Naive B cell (primary cell): Measurements from ENCODE around the gene HS3ST3B1. TPM values are rescaled to one million over a fixed set of nuclear protein-coding genes. Genes with fewer than 3 reads are reported as not detected.

Source experiments
- ATAC-seq, 2 donors: fragments of 150-1000 bp; cut with Tn5 transposase; 2 replicates each; pipeline ENCODE4 v1.10.0; 2021; ENCODE audit warnings: low read depth in 2 of 2, mild to moderate bottlenecking in 2 of 2, moderate library complexity in 2 of 2
- DNase-seq: peaks from one replicate; pipeline ENCODE4 v3.0.0; 2022
- H3K27ac Mint-ChIP-seq, 6 donors: one replicate each; pipeline ENCODE4 v1.8.0; 2020 to 2022; ENCODE audit warnings: mild to moderate bottlenecking in 6 of 6, mixed read lengths in 6 of 6, moderate library complexity in 5 of 6, inconsistent platforms in 2 of 6
- H3K27me3 Mint-ChIP-seq, 3 donors: one replicate each; pipeline ENCODE4 v1.8.0; 2021 to 2022; ENCODE audit warnings: mixed read lengths in 3 of 3, mild to moderate bottlenecking in 1 of 3
- H3K36me3 Mint-ChIP-seq, 2 donors: one replicate each; pipeline ENCODE4 v1.8.0; 2020 to 2022; ENCODE audit warnings: mixed read lengths in 2 of 2, inconsistent platforms in 1 of 2, mild to moderate bottlenecking in 1 of 2
- H3K4me1 Mint-ChIP-seq, 3 donors: one replicate each; pipeline ENCODE4 v1.8.0; 2020 to 2022; ENCODE audit warnings: mixed read lengths in 3 of 3, inconsistent platforms in 1 of 3, mild to moderate bottlenecking in 1 of 3, moderate library complexity in 1 of 3
- H3K4me3 Mint-ChIP-seq, 8 donors: one replicate each; pipeline ENCODE4 v1.8.0; 2020 to 2022; ENCODE audit warnings: mild to moderate bottlenecking in 8 of 8, mixed read lengths in 8 of 8, moderate library complexity in 8 of 8, inconsistent platforms in 2 of 8
- H3K9me3 Mint-ChIP-seq, 7 donors: one replicate each; pipeline ENCODE4 v1.8.0; 2020 to 2022; ENCODE audit warnings: mixed read lengths in 7 of 7, mild to moderate bottlenecking in 5 of 7, inconsistent platforms in 2 of 7, moderate library complexity in 1 of 7
- polyA plus RNA-seq, 6 donors: library from polyadenylated mRNA; unstranded; fragments of 300-500 nt; fragmentation: Illumina TruSeq; gene quantifications; one replicate each; pipeline ENCODE4 v1.2.3, GENCODE V29; 2021; ENCODE audit warnings: low read depth in 6 of 6

HS3ST3B1 gene
- polyA plus RNA-seq = 1 to 10 TPM in 4 of 6 donors, under 1 TPM in 2; 0.22 to 3.1 (median 2.6) TPM

DNA sequence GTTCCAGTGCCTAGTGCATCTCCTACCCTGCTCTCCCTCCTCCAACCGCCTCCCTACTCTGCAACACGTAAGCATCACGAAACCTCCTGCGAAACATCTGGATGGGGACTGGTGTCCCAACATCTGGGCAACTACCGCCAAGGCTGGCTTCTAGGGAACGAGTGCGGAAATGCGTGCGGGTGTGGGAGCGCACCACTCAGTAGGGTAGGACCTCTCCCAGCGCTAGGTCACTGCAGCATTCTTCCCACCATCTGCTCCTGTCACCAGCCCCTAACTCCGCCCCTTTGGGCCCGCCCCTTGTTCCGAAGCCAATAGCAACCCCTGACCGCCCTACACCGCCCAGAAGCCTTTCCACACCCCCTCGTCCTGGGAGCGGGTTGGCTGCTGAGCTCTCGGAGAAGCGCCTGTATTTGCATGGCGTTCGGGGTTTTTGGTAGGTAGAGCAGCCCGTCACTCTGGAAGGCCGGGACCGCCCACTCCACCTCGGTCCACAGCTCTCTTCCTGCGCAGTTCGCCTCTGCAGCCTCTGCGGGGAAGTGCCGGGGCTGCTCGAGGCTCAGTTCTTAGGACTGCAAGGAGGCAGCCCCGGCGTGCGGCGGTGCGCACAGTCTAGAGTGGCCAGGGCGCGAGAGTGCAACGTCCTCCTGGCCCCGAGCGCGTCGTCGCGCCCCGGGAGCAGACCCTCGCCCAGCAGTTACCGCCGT lies at the start of gene HS3ST3B1:
TSS of gene HS3ST3B1 (plus strand) at position 507 of the 704 bp plus-strand sequence. CDS start 438 bp downstream, outside the sequence.
- Mint-ChIP-seq H3K9me3 (peaks cover 0 to 8% (median 4%) of the 10 kb centered on the region in 7 donors), H3K36me3 (no peaks in the 10 kb centered on the region), H3K27ac (peak within 1 kb of the TSS; percentile 95 to 99 (median 98)), H3K4me3 (peak within 1 kb of the TSS; percentile 83 to 97 (median 92)), H3K27me3 (peaks cover 45 to 64% (median 59%) of the 10 kb centered on the region in 3 donors), H3K4me1 (peaks cover 51 to 76% (median 58%) of the 10 kb centered on the region in 3 donors)
- ATAC-seq = peak; percentile 71 to 73
- peak; percentile 97 for DNase-seq

DNA sequence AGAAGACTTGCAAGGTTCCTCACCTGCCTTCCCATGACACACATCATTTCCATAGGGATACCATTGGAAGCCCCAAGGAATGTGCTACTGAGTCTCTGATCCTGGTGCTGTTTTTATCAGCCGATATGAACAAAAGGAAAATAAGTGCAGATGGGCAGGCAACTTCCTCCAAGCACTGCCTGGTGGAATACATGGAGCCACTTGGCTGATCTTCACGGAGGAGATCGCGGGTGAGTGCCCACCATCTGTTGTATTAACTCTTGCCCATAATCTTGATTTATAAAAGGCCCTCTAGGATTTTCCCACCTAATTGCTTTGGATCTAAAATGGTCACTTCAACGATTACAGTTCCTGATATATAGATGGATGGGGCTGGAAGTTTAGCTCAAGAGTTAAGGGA lies 39.5 kb upstream of the HS3ST3B1 start:
- no peak for ATAC-seq

DNA sequence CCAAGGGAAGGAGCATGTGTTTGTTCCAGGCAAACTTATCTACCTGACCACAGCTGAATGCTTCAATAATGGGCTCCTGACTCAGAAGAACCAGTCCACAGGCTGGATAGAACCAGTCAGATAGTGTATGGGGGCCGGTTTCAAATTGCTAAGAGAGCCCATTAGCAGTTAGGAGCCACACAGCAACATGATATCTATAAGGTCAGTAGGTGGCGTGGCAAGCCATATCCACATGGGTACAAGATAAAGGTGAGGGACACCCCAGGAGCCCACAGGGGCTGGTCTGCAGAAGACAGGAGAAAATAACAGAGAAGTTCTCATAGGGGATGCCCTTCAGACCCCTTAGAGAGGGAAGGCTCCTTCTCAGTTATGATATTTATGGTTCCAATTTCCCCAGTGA lies 32.6 kb upstream of the HS3ST3B1 start:
- Mint-ChIP-seq H3K27me3 (peaks cover 14 to 22% (median 21%) of the 10 kb centered on the region in 3 donors), H3K27ac (no peak overlapping the region), H3K9me3 (peaks cover 0 to 5% (median 0%) of the 10 kb centered on the region in 7 donors), H3K36me3 (peaks cover 0 to 5% of the 10 kb centered on the region in 2 donors), H3K4me3 (no peak overlapping the region), H3K4me1 (no peaks in the 10 kb centered on the region)
- ATAC-seq (peak in 1 of 2 donors; percentile 51), DNase-seq (peak; percentile 1)

More for the DNA sequence above, 39.5 kb upstream of the HS3ST3B1 start:
- Mint-ChIP-seq H3K4me3 (no peak overlapping the region), H3K9me3 (peaks cover 0 to 12% (median 5%) of the 10 kb centered on the region in 7 donors), H3K36me3 (peaks cover 0 to 8% of the 10 kb centered on the region in 2 donors), H3K4me1 (no peaks in the 10 kb centered on the region), H3K27ac (no peak overlapping the region), H3K27me3 (peaks cover 15 to 51% (median 18%) of the 10 kb centered on the region in 3 donors)
- no peak for DNase-seq

DNA sequence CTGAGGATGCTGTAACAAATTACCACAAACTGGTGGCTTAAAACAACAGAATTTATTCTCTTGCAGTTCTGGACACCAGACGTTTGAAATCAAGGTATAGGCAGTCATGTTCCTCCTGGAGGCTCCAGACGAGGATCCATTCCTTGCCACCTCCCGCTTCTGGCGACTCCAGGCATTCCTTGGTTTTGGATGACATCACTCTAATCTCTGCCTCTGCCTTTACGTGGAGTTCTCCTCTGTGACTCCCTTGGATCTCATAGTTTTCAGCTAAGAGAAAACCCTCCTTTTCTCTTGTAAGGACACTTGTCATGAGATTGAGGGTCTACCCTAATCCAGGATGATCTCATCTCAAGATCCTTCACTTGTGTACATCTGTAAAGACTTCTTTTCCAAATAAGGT lies 31.4 kb upstream of the HS3ST3B1 start:
- peaks cover 14 to 16% (median 15%) of the 10 kb centered on the region in 3 donors for H3K27me3 Mint-ChIP-seq
- H3K27ac Mint-ChIP-seq = no peak overlapping the region

DNA sequence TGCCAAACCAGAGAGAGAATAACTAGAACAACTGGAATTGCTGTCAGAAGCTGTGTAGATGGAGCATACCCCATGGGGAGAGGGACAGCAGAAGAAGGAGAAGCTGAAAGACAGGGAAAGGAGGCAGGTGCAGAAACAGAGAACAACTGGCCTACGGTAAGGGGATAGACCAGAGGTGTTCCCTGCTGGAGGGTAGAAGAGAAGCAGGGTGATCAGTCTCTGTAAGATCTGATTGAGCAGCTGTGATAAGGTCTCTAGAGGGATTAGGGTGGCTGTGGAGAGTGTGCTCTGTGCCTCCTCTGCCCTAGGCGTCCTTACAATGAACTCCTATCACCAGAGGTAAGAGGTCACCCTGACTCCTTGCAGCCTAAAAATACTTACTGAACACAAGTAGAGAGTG lies 30.4 kb upstream of the HS3ST3B1 start:
- H3K4me3 Mint-ChIP-seq = no peak overlapping the region
- DNase-seq (no peak), ATAC-seq (no peak)
- H3K9me3 Mint-ChIP-seq = peaks cover 0 to 18% (median 6%) of the 10 kb centered on the region in 7 donors
- H3K27ac Mint-ChIP-seq = no peak overlapping the region
- no peaks in the 10 kb centered on the region for H3K4me1 Mint-ChIP-seq
- H3K36me3 Mint-ChIP-seq = peaks cover 0 to 5% of the 10 kb centered on the region in 2 donors
- peaks cover 15 to 16% (median 16%) of the 10 kb centered on the region in 3 donors for H3K27me3 Mint-ChIP-seq

More for the DNA sequence above, 31.4 kb upstream of the HS3ST3B1 start:
- no peak for DNase-seq
- H3K4me1 Mint-ChIP-seq = no peaks in the 10 kb centered on the region
- H3K36me3 Mint-ChIP-seq = peaks cover 0 to 5% of the 10 kb centered on the region in 2 donors
- H3K9me3 Mint-ChIP-seq = peaks cover 0 to 10% (median under 1%) of the 10 kb centered on the region in 7 donors
- no peak for ATAC-seq
- no peak overlapping the region for H3K4me3 Mint-ChIP-seq

DNA sequence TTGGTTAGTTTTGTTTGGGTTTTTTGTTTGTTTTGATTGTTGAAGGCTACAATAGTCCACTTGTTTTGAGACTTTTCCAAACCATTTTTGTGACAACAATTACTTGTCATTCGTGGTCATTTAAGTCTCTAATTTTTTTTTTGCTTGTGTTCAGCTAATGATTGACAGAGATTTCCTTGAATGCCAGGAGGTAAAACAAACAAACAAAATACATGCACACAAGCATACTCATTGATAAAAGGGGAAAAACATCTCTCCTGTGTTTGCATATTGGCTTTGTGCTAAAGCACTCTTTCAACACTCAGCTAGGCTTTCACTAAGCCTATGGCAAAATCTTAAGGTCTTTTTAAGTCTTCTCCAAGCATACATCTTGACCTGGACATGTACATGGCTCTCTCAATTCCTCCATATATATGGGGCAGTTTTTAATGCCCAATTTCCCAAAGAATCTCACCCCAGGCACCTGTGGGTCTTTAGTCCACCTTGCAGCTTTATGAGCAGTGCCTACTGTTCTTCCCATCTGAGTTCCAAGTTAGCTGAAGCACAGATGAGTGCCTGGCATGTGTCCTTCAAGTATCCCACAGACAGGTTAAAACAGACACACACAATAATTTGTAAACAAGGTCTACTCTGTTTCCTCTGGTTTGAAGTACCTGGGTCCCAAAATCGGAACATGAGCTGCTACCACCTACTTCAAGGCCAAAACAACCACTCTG lies 24.2 kb upstream of the HS3ST3B1 start:
- DNase-seq (no peak), ATAC-seq (no peak)
- Mint-ChIP-seq H3K36me3 (peaks cover 8 to 9% of the 10 kb centered on the region in 2 donors), H3K4me1 (no peaks in the 10 kb centered on the region), H3K27ac (no peak overlapping the region), H3K9me3 (peaks cover 0 to 23% (median 9%) of the 10 kb centered on the region in 7 donors), H3K27me3 (peaks cover 18 to 42% (median 41%) of the 10 kb centered on the region in 3 donors), H3K4me3 (no peak overlapping the region)

DNA sequence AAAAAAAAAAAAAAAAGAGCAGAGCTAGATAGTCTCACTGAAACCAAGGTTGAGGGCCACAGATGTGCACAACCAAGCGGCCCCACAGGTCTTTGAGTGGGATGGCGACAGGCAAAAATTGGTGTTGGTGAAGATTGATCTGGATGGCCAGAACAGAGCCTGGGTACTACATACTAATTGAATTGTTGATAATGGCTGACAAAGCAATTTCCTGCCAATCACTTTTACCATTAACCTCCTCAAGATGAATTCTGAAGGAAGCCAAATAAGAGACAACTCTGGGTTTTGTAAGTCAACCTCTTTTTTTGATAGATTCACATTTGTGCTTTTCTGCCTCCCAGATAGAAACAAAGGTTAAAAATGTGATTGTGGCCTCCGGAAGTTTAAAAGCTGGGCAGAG lies 19.4 kb upstream of the HS3ST3B1 start:
- no peak for ATAC-seq
- Mint-ChIP-seq H3K27me3 (peaks cover 45 to 69% (median 56%) of the 10 kb centered on the region in 3 donors), H3K4me3 (no peak overlapping the region), H3K9me3 (peaks cover 0 to 3% (median 0%) of the 10 kb centered on the region in 7 donors), H3K4me1 (no peaks in the 10 kb centered on the region), H3K36me3 (peaks cover 0 to 4% of the 10 kb centered on the region in 2 donors), H3K27ac (no peak overlapping the region)
- DNase-seq = no peak

DNA sequence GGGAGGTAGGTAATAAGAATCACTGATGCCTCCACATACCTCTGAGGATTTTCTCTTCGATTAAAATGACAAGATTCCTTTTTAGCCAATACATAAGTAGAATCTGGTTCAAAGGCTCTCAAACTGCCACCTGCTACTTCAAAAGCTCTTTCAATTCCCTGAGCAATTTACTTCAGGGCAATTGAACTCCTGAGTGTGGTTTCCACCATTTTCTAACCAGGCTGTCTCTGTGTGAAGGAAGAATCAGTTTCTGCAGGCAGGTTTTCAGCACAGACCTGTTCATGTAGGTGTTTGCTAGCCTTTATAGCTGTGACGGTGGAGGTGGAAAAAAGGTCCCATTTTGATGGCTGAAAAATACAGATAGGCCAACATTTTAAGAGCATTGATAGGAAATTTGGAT lies 18.2 kb upstream of the HS3ST3B1 start:
- H3K4me3 Mint-ChIP-seq = no peak overlapping the region
- H3K27me3 Mint-ChIP-seq = peaks cover 35 to 57% (median 44%) of the 10 kb centered on the region in 3 donors
- no peaks in the 10 kb centered on the region for H3K4me1 Mint-ChIP-seq
- H3K27ac Mint-ChIP-seq = no peak overlapping the region
- ATAC-seq = no peak
- H3K36me3 Mint-ChIP-seq = peaks cover 0 to 4% of the 10 kb centered on the region in 2 donors
- DNase-seq = no peak
- peaks cover 0 to 3% (median 0%) of the 10 kb centered on the region in 7 donors for H3K9me3 Mint-ChIP-seq

DNA sequence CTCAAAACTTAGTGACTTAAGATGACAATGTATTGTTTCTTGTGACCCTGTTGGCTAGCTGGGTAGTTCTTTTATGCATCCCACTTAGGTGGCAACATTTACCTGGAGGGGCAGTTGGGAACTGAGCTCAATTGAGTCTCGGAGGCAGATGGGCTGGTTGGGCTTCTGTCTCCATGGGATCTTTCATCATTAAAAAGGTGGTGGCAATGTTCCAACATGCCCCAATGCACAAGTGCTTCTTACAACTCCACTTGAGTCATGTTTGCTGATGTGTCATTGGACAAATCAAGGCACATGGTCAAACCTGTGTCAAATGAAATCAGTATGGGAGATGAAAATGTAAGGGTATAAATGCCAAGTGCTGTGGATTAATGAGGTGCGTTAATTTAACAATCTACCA lies 11.7 kb upstream of the HS3ST3B1 start:
- no peak overlapping the region for H3K4me3 Mint-ChIP-seq
- H3K36me3 Mint-ChIP-seq = no peaks in the 10 kb centered on the region
- peaks cover 54 to 70% (median 63%) of the 10 kb centered on the region in 3 donors for H3K27me3 Mint-ChIP-seq
- DNase-seq (no peak), ATAC-seq (no peak)
- no peak overlapping the region for H3K27ac Mint-ChIP-seq
- peaks cover 0 to 12% (median 6%) of the 10 kb centered on the region in 7 donors for H3K9me3 Mint-ChIP-seq
- H3K4me1 Mint-ChIP-seq = no peaks in the 10 kb centered on the region

DNA sequence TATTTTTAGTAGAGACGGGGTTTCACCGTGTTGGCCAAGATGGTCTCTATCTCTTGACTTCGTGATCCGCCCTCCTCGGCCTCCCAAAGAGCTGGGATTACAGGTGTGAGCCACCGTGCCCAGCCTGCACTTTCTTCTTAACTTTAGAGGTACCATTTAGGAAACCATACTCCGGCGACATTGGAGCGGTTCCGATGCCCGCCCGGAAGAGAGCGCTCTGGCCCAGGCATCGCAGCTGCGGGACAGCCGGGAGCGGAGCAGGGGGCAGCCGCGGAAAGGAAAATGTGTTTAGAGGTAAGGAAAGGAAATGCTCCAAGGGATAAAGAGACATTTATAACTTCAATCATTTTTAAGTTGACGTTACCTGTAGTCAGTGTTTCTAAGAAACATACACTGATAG lies 6.0 kb upstream of the HS3ST3B1 start:
- Mint-ChIP-seq H3K27me3 (peaks cover 78 to 89% (median 83%) of the 10 kb centered on the region in 3 donors), H3K4me3 (no peak overlapping the region), H3K27ac (peak overlapping the region in 2 of 6 donors; percentile 26 to 44), H3K36me3 (no peaks in the 10 kb centered on the region), H3K9me3 (peaks cover 0 to 17% (median 2%) of the 10 kb centered on the region in 7 donors), H3K4me1 (peaks cover 26 to 38% (median 29%) of the 10 kb centered on the region in 3 donors)
- ATAC-seq = no peak
- no peak for DNase-seq

DNA sequence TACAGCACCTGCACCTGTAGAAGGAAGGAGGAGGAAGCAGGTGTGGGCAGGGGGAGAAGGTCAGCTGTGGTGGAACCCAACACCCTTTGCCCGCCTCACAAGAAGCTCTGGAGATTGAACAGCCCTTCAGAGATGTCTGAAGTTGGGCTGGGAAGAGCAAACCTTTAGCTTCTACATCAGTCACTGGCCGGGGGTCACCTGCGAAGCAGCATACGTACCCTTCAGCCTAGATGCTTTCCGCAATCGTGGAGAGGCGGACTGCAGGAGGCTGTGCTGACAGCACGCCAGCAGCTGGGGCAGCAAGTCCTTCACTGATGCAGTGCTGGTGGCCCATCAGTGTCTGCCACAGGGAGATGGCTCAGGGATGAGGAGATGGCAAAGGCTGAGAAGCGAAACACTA lies 5.2 kb upstream of the HS3ST3B1 start:
- Mint-ChIP-seq H3K27me3 (peaks cover 79 to 93% (median 80%) of the 10 kb centered on the region in 3 donors), H3K27ac (peak overlapping the region in 1 of 6 donors; percentile 65), H3K4me1 (peaks cover 34 to 46% (median 37%) of the 10 kb centered on the region in 3 donors)

DNA sequence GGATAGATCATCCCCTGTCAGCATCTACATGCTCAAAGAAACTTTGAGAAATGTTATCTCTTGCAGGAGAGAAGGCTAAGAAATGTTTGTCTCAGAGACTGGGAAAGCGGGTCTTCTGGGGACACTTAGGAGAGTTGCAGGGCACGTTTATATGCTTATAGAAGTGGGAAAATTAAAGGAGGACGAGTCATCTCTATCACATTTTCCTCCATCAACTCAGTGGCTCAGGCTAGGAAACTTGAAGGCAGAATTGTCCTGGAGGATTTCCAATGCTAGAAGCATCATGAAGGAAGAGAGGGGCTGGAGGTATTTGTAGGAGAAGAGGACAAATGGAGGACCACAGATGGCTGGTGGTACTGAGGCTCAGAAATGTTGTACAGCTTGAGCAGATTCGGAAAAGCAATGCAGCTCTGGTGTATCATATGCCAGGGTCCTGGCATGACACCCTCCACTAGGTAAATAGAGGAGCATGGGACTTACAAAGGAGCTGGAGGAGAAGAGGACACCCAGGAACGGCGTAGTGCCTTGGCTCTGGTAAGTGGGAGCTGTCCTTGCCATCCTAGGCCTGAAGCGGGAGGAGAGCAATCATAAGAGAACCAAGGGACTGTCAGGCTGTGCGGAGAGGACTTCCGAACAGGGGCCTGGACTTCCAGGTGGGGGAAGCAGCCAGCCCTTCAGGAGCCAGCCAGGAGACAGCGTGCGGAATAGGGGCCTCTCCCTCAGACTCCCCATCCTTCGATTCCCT lies 4.5 kb upstream of the HS3ST3B1 start:
- no peak for DNase-seq
- Mint-ChIP-seq H3K9me3 (peaks cover 0 to 12% (median 7%) of the 10 kb centered on the region in 7 donors), H3K27me3 (peaks cover 73 to 90% (median 77%) of the 10 kb centered on the region in 3 donors), H3K27ac (peak overlapping the region in 2 of 6 donors; percentile 66 to 69), H3K4me1 (peaks cover 37 to 52% (median 41%) of the 10 kb centered on the region in 3 donors), H3K4me3 (peak overlapping the region; percentile 17 to 70 (median 62)), H3K36me3 (no peaks in the 10 kb centered on the region)
- ATAC-seq = no peak

More for the DNA sequence above, 5.2 kb upstream of the HS3ST3B1 start:
- Mint-ChIP-seq H3K36me3 (no peaks in the 10 kb centered on the region), H3K4me3 (peak overlapping the region in 1 of 8 donors; percentile 29), H3K9me3 (peaks cover 0 to 17% (median 6%) of the 10 kb centered on the region in 7 donors)
- ATAC-seq = no peak
- DNase-seq = no peak
